Activated B cell treated with CpG ODN at 0.5 μM for 24 hours (primary cell): Measurements from ENCODE around the gene RPS6KA2. TPM values are rescaled to one million over a fixed set of nuclear protein-coding genes. Genes with fewer than 3 reads are reported as not detected.

ENCODE experiments used
- ATAC-seq: fragments of 200-7000 bp; cut with Tn5 transposase; one replicate; pipeline ENCODE4 v1.10.0; 2021; ENCODE audit warnings: low read depth, mild to moderate bottlenecking, moderate library complexity
- CTCF ChIA-PET: fragments of 350-600 bp; sonication (Branson Sonifier 250); formaldehyde crosslinking; loops from one replicate; lab custom pipeline; 2021; ENCODE audit warnings: antibody characterized with exemption; lab: Charles Lee
- POLR2A ChIA-PET: fragments of 350-600 bp; sonication (Branson Sonifier 250); formaldehyde crosslinking; loops from one replicate; lab custom pipeline; 2021; ENCODE audit warnings: antibody characterized with exemption; lab: Charles Lee
- DNase-seq: peaks from one replicate; pipeline ENCODE4 v3.0.0; 2022
- H3K27ac Mint-ChIP-seq: one replicate; pipeline ENCODE4 v1.8.0; 2020; ENCODE audit warnings: mixed read lengths
- H3K27me3 Mint-ChIP-seq: one replicate; pipeline ENCODE4 v1.8.0; 2021; ENCODE audit warnings: mixed read lengths
- H3K36me3 Mint-ChIP-seq: one replicate; pipeline ENCODE4 v1.8.0; 2021; ENCODE audit warnings: low read depth, mixed read lengths
- H3K4me1 Mint-ChIP-seq: one replicate; pipeline ENCODE4 v1.8.0; 2021; ENCODE audit warnings: mixed read lengths
- H3K4me3 Mint-ChIP-seq: one replicate; pipeline ENCODE4 v1.8.0; 2020; ENCODE audit warnings: mild to moderate bottlenecking, mixed read lengths
- H3K9me3 Mint-ChIP-seq: one replicate; pipeline ENCODE4 v1.8.0; 2020; ENCODE audit warnings: mixed read lengths
- intact Hi-C: fragments of 100-400 bp; cut with micrococcal nuclease; formaldehyde crosslinking; loops from one replicate; pipeline ENCODE4 v1.15.1; 2024
- total RNA-seq: library from RNA; stranded (reverse); gene quantifications from 2 replicates; pipeline ENCODE4 v1.2.3, GENCODE V29; 2022
- TF ChIP-seq, protein P1 (sequence below): fragments of 200-600 bp; IDR thresholded peaks from one replicate; pipeline ENCODE4 v1.8.0; 2022; ENCODE audit warnings: antibody characterized with exemption, mild to moderate bottlenecking

Gene RPS6KA2
- total RNA-seq, 1 donor from 2014 or later = 14.4 TPM

DNA sequence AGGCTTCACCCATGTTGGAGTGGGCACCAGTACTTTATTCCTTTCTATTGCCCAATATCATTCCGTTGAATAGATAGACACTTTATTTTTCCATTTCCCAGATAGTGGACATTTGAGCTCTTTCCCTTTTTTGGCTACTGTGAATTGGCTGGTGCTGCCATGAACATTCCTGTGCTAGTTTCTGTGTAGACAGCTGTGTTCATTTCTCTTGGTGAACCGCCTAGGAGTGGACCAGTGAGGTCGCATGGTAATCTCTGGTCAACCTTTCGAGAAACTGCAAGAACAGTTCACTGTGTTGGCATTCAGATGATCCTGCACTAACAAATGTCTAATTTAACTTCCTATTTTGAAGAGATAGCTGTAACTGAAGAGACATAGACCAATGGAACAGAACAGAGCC is 99.2 kb downstream of the RPS6KA2 start:
- POLR2A ChIA-PET = no interaction called here
- Mint-ChIP-seq H3K9me3 (no peaks in the 10 kb centered on the region), H3K36me3 (peaks cover 12% of the 10 kb centered on the region), H3K27me3 (no peaks in the 10 kb centered on the region), H3K4me3 (no peak overlapping the region), H3K27ac (no peak overlapping the region), H3K4me1 (no peaks in the 10 kb centered on the region)
- intact Hi-C loops = no loop called here
- DNase-seq (no peak), ATAC-seq (no peak)
- TF ChIP-seq, protein P1, sequence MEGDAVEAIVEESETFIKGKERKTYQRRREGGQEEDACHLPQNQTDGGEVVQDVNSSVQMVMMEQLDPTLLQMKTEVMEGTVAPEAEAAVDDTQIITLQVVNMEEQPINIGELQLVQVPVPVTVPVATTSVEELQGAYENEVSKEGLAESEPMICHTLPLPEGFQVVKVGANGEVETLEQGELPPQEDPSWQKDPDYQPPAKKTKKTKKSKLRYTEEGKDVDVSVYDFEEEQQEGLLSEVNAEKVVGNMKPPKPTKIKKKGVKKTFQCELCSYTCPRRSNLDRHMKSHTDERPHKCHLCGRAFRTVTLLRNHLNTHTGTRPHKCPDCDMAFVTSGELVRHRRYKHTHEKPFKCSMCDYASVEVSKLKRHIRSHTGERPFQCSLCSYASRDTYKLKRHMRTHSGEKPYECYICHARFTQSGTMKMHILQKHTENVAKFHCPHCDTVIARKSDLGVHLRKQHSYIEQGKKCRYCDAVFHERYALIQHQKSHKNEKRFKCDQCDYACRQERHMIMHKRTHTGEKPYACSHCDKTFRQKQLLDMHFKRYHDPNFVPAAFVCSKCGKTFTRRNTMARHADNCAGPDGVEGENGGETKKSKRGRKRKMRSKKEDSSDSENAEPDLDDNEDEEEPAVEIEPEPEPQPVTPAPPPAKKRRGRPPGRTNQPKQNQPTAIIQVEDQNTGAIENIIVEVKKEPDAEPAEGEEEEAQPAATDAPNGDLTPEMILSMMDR = no peak
- CTCF ChIA-PET = no interaction called here

DNA sequence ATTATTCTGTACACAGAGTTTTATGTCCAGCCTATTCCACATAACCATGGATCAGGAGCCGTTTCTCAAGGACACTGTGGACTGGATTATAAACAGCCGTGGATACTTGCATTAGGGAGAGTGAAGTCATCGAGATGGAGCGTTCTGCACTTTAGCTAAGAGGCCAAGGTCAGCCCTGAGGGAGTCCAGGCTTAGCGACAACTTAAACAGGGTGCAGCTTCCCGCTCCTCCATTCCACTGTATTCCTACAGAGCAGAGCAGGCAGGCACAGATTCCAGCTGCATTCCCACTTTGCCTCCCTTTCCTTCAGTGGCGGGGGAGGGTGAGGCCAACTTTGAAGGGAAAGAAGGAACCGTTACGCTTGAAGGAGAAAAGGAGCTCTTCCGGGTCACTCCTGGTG is 100.1 kb downstream of the RPS6KA2 start:
- TF ChIP-seq, protein P1 = no peak
- ChIA-PET POLR2A (no interaction called here), CTCF (no interaction called here)
- Mint-ChIP-seq H3K27me3 (no peaks in the 10 kb centered on the region), H3K27ac (no peak overlapping the region), H3K36me3 (peaks cover 12% of the 10 kb centered on the region), H3K9me3 (peaks cover 3% of the 10 kb centered on the region), H3K4me1 (no peaks in the 10 kb centered on the region), H3K4me3 (no peak overlapping the region)
- intact Hi-C loops = no loop called here
- no peak for ATAC-seq
- DNase-seq = no peak

DNA sequence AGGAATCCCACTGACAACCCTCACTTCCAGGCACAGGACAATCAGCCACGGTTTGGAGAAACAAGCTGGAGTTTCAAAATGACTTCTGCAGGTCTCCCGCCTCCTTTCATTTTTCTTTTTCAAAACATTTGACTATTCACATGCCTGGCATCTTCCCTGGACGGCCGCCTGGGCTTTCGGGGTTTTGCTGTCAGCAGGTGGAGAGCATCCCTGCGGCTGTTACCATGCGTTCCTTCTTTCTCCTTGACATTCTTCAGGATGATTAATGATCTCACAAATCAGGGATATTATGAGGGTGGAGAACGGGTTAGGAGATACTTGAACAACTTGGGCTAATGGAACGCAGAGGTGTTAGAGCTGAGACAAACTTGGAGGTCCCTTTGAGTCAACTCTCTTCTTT is 101.5 kb downstream of the RPS6KA2 start:
- TF ChIP-seq, protein P1 = no peak
- intact Hi-C loops = no loop called here
- CTCF ChIA-PET = no interaction called here
- peaks cover 12% of the 10 kb centered on the region for H3K36me3 Mint-ChIP-seq
- DNase-seq (no peak), ATAC-seq (no peak)
- H3K27ac Mint-ChIP-seq = no peak overlapping the region
- no peaks in the 10 kb centered on the region for H3K27me3 Mint-ChIP-seq
- no peak overlapping the region for H3K4me3 Mint-ChIP-seq
- POLR2A ChIA-PET = interaction anchor here (0.7 kb wide), 1 partner anchor 16 kb away, joined by 8 read pairs; no protein-coding TSS in a partner anchor
- H3K4me1 Mint-ChIP-seq = no peaks in the 10 kb centered on the region
- H3K9me3 Mint-ChIP-seq = peaks cover 6% of the 10 kb centered on the region

DNA sequence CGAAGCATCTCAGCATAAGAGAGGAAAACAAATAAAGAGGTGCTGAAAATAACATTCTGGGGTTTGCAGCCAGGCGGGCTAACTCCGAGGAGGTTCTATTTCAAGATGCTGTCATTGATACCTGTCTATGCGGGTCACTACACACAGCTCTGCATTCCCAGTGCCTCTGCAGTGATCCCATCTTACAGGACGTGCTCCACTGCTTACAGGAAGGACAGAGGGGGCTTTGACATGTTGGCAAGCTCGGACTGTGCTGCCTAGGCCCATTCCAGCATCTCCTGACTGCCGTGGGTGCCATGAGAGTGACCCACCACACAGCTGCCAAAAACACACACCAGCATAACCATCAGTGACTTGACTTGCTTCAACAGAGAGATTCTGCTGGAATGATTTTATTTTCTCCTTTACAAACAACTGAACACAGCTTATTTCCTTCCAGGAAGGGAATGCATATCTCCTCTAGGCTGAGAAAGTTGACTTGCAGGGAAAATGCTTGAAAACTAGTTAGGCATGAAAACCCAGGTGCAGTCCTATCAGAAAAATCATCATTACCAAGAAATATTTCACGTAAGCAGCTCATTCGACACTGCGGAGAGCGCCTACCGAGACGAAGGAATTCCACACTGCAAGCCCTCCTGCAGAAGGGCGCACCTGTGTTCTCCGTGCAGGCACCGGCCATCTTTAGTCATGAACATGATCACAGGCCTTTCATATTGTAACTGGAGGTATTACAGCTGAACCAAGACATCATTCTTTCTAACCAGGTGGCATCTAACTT is 103.1 kb downstream of the RPS6KA2 start:
- intact Hi-C loops = no loop called here
- no peak overlapping the region for H3K27ac Mint-ChIP-seq
- TF ChIP-seq, protein P1 = no peak
- no peaks in the 10 kb centered on the region for H3K27me3 Mint-ChIP-seq
- peaks cover 6% of the 10 kb centered on the region for H3K9me3 Mint-ChIP-seq
- ATAC-seq = no peak
- H3K4me3 Mint-ChIP-seq = no peak overlapping the region
- DNase-seq = no peak
- no peaks in the 10 kb centered on the region for H3K4me1 Mint-ChIP-seq
- peaks cover 3% of the 10 kb centered on the region for H3K36me3 Mint-ChIP-seq
- ChIA-PET POLR2A (no interaction called here), CTCF (interaction anchor here (1.0 kb wide), 1 partner anchor 11 kb away, joined by 3 read pairs; no protein-coding TSS in a partner anchor)

DNA sequence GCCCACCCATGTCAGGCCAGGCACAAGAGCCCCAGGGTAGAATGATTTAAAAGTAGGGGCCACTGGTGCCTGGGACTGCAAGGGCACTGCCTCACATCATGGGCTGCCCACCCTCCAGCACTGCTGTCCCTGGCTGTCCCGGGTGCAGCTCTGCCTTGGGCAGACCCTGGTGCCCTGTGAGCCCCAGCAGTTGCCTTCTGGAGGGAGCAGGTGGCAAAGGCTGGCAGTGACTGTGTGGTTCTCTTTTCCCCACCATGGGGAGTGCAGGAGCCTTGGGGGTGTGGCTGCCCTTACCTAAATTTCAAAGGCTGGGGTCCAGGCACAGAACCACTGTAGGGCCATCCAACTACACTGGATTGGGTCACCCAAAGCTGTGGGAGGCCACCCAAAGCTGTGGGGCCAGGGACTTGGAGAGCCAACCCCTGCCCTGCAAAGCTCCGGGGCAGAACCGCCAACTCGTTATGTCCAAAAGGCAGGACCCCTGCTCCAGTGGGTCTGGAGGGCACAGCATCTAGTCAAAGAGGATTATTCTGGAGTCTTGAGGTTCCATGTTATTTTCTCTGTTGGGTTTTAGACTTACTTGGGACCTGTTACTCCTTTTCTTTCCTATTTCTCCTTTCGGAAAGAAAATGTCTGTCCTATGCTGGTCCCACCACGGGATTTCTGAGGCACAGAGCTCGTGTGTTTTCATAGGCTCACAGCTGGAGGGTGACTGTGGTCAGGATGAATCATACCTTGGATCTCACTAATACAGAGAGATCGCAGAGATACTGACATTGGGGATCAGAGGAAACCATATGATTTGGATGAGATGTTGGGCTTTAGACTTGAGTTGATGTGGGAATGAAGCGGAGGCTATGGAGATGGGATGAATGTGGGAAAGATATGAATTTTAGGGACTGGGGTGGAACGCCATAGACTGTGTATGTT is 105.9 kb downstream of the RPS6KA2 start:
- Mint-ChIP-seq H3K9me3 (peaks cover 6% of the 10 kb centered on the region), H3K27ac (no peak overlapping the region), H3K36me3 (peaks cover 3% of the 10 kb centered on the region), H3K4me1 (no peaks in the 10 kb centered on the region), H3K27me3 (no peaks in the 10 kb centered on the region), H3K4me3 (no peak overlapping the region)
- intact Hi-C loops = no loop called here
- no peak for ATAC-seq
- TF ChIP-seq, protein P1 = no peak
- POLR2A ChIA-PET = no interaction called here
- CTCF ChIA-PET = no interaction called here
- DNase-seq = no peak
